Coronary artery (tissue), 2 donors: Measurements from ENCODE around the gene ROCK1.

Experiments
- DNase-seq: peaks from one replicate; pipeline ENCODE4 v3.0.0-alpha.2; 2017; ENCODE audit warnings: low spot score
- H3K27ac ChIP-seq, 2 donors: fragments of 200-600 bp; sonication (generic); one replicate each; pipeline ENCODE4 v1.5.1; 2016 to 2019
- H3K4me3 ChIP-seq: fragments of 200-600 bp; sonication (generic); 2 replicates; pipeline ENCODE4 v1.5.1; 2016; ENCODE audit warnings: mild to moderate bottlenecking, moderate library complexity
- CTCF ChIP-seq: fragments of 200-600 bp; sonication (generic); IDR thresholded peaks from one replicate; pipeline ENCODE4 v1.5.1; 2019; ENCODE audit warnings: antibody characterized with exemption

ROCK1 gene

GRCh38 chr18:21054252-21054821 is 57.3 kb downstream of the ROCK1 start:
- H3K4me3 ChIP-seq: no peak overlapping the region
- no peak overlapping the region for H3K27ac ChIP-seq
- TF ChIP-seq CTCF: no peak
- no peak for DNase-seq

- DNase-seq: no peak
- no peak overlapping the region for H3K4me3 ChIP-seq
- no peak for TF ChIP-seq CTCF
- peak overlapping the region; percentile 35 to 72 for H3K27ac ChIP-seq
These were observed 58.5 kb downstream of the ROCK1 start for GRCh38 chr18:21053127-21053526.

- Histone ChIP-seq H3K27ac (peak overlapping the region; percentile 11 to 72), H3K4me3 (no peak overlapping the region)
- no peak for TF ChIP-seq CTCF
- no peak for DNase-seq
These were observed 59.2 kb downstream of the ROCK1 start for GRCh38 chr18:21052385-21052784.

GRCh38 chr18:21051620-21052019 is 60.0 kb downstream of the ROCK1 start:
- H3K4me3 ChIP-seq: no peak overlapping the region
- no peak for DNase-seq
- TF ChIP-seq CTCF: no peak
- H3K27ac ChIP-seq: peak overlapping the region; percentile 11 to 72

GRCh38 chr18:21049306-21049705 is 62.3 kb downstream of the ROCK1 start:
- no peak for TF ChIP-seq CTCF
- peak overlapping the region; percentile 33 to 44 for H3K27ac ChIP-seq

GRCh38 chr18:21047126-21047525 is 64.5 kb downstream of the ROCK1 start:
- Histone ChIP-seq H3K4me3 (no peak overlapping the region), H3K27ac (no peak overlapping the region)
- no peak for TF ChIP-seq CTCF
- DNase-seq: no peak

More at GRCh38 chr18:21049306-21049705, 62.3 kb downstream of the ROCK1 start:
- no peak overlapping the region for H3K4me3 ChIP-seq
- DNase-seq: no peak

GRCh38 chr18:21040466-21040865 is 71.1 kb downstream of the ROCK1 start:
- Histone ChIP-seq H3K27ac (no peak overlapping the region), H3K4me3 (no peak overlapping the region)
- DNase-seq: no peak
- TF ChIP-seq CTCF: no peak
